ENCODE data around the gene ATP6V1B1.

Gene ATP6V1B1

GRCh38 chr2:70982971-70983370, 47.3 kb downstream of the ATP6V1B1 start:
- no peak for DNase-seq (ENCODE audit: low read depth)
- no peak overlapping the region for H3K4me3 ChIP-seq (ENCODE audit: low read length)
- TF ChIP-seq CTCF (conservative IDR thresholded peaks at IDR 0.05; ENCODE audit: low read length) = no peak

DNA sequence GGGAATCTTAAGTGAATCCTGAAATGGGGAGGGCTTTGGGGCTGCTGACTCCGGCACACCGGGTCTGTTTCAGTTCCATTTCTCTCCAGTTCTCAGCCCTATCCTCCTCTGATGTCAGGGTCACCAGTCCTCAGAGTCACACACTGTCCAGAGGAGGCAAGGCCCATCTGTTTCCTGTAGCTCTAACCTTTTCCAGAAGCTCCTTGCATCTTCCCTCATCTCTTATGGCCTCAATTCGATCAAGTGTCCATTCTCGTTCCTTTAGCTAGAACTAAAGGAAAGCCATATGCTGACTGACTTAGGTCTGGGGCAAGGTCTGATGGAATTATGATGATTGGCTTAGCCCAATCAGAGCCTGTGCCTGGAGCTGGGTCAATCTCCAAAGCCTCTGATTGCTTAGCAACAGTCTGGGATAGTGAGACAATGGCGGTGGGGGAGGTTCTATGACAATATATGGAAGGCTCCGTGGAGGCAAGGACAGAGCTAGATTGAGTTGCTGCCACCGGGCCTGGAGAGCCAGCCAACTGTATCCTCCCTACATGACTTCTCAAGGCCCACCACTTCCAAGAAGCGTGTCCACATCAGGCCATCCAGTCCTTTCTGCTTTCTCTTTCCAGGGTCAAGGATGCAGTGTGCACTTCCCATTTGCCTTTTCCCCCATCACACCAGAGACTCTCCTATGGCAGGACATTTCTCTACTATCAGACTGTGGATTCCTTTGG, 48.0 kb downstream of the ATP6V1B1 start:
- H3K4me3 ChIP-seq (ENCODE audit: low read length) = no peak overlapping the region
- no peak for DNase-seq (ENCODE audit: low read depth)
- no peak for TF ChIP-seq CTCF (conservative IDR thresholded peaks at IDR 0.05; ENCODE audit: low read length)

DNA sequence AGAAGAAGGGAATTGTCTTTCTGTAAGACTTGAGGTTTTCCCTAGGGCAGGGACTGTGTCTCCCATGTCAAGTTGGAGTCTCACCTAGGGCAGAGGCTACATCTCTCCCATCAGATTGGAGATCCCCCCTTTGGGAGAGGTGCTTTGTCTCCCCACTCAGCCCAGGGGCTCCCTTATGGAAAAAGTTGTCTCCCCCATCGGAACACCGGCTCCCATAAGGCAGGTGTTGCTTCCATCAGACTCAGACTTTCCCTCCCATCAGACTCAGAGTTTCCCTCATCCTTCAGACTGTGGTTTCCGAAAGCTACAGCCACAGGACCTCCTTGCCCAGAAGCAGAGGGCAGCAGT, 48.5 kb downstream of the ATP6V1B1 start:
- TF ChIP-seq CTCF (conservative IDR thresholded peaks at IDR 0.05; ENCODE audit: low read length) = no peak
- H3K4me3 ChIP-seq (ENCODE audit: low read length) = no peak overlapping the region
- DNase-seq (ENCODE audit: low read depth) = no peak

DNA sequence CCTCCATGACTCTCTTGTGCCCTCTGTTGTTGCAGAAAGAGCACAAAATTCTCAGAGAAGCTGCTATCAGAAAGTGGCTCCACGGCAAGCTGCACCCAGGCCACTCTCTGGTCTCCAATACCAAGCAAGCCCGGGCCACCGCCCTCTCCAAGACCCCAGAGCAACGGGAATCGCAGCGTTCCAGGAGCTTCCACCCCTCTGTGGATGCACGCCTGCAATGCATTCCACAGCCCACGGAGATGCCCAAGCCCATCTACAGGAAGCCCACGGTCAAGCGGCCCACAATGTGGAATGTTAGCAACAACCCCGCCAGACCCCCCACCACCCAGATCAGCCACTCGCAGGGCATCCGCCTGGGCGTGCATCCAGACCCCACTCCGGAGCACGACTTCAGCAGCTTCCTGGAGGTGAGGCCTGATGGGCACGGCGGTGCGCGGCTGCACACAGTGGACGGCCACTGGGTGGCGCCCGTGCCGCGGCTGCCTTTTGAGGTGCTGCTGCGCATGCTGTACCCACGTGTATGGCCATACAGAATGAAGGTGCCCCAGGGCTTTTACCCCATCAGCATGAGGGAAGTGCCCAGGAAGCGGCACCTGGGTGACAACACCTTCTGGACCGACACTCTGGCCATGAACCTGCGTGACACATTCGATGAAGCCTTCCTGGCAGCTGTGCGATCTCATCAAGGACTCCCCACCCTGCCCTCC, 49.0 kb downstream of the ATP6V1B1 start:
- no peak overlapping the region for H3K4me3 ChIP-seq (ENCODE audit: low read length)
- peak; percentile 60 for TF ChIP-seq CTCF (conservative IDR thresholded peaks at IDR 0.05; ENCODE audit: low read length)
- DNase-seq (ENCODE audit: low read depth) = peak; percentile 36

- no peak for TF ChIP-seq CTCF (conservative IDR thresholded peaks at IDR 0.05; ENCODE audit: low read length)
- DNase-seq (ENCODE audit: low read depth) = no peak
- H3K4me3 ChIP-seq (ENCODE audit: low read length) = no peak overlapping the region
These were observed 49.6 kb downstream of the ATP6V1B1 start for GRCh38 chr2:70985283-70985688.

DNA sequence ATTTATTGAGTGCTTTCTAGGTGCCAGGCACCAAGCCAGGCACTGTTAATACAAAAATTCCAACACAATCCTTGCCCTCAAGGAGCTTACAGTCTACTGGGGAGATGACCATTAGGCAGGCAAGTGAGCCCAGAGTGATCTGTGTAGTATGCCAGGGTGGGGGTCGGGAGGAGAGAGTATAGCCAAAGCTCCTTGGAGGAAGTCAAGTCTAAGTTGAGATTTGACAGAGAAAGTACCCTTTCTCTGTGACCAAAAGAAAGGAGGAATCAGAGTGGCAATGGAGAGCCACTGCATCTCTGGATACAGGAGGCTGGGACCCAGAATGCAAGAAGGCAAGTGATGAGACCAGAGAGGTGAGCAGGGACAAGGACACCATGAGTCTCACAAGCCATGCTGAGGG, 50.3 kb downstream of the ATP6V1B1 start:
- no peak for TF ChIP-seq CTCF (conservative IDR thresholded peaks at IDR 0.05; ENCODE audit: low read length)
- no peak for DNase-seq (ENCODE audit: low read depth)
- no peak overlapping the region for H3K4me3 ChIP-seq (ENCODE audit: low read length)
